HG02973 (cell line): ENCODE results near the gene FZD2.

Source experiments
- ATAC-seq: cut with Tn5 transposase; IDR thresholded peaks from one replicate; pipeline ENCODE4 v1.9.1; 2021; ENCODE audit warnings: moderate library complexity; ENCODE audit not compliant: unreplicated experiment

Gene FZD2

DNA sequence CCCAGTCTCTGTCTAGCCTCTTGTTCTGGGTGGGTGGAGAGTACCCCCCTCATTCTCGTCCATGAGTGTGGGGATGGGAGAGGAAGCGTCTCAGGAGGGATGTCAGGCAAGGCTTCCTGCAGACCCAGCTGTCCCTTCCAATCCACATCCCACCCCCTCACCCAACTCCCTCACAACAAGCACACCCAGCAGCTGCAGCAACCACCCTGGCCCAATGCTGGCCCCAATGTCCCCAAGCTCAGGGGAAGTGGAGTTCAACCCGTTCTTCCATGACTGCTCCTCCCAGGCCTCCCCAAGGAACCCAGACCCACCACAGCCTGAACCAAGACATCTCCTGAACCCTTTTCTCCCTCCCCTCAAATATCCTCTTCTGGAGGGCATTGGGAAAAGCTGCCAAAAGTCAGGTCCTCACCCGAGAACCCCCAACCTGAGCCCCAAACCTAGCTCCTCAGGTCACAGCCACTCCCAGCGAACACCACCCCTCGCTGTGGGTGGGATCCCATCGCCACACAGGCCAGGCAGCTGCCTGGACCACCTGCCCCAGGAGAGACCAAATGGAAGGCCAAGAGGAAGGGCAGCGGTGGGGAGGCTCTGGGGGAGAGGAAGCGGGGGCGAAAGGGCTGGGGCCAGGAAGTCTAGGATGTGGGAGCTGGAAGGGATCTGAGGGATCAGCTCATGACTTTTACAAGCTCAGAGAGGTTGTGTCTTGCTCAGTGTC, 47.6 kb downstream of the FZD2 start:
- no peak for ATAC-seq

DNA sequence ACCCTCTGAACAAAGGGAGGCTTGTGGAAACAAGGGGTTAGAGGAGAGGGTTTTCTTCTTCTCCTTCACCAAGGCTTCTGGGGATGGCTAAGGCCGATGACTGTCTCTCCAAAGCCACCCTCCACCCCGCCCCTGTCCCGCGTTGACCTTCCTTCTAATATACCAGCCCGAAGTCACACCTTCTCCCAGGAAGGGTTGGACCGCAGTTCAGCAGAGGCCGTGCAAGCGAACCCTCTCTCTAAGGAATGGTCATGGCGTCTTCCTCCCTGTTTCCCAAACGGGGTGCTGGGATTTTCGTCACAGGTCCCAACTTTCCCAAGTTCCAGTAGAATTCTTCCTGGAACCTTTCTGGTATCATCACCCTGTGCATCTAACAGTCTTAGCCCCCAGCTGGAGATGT, 49.4 kb downstream of the FZD2 start:
- ATAC-seq, result no peak

- no peak for ATAC-seq
Observed at GRCh38 chr17:44607836-44608690, 50.8 kb downstream of the FZD2 start.

- no peak for ATAC-seq
Observed at GRCh38 chr17:44608727-44609435, 51.6 kb downstream of the FZD2 start.

GRCh38 chr17:44610331-44610730, 53.0 kb downstream of the FZD2 start:
- ATAC-seq, result no peak
